ENCODE measurements around the gene HSBP1L1.
"Not testable (repeated sequence)": the region's sequence is repeated elsewhere in the genome, so short reads cannot be mapped to it uniquely, and the experiment has no call there.

The HSBP1L1 gene

GRCh38 chr18:79956276-79956675 lies 8.2 kb upstream of the HSBP1L1 start:
- no peak for DNase-seq
- no peaks in the 10 kb centered on the region for H3K9me3 Mint-ChIP-seq
- H3K4me1 Mint-ChIP-seq (ENCODE audit: low read depth) = peaks cover 18% of the 10 kb centered on the region
- no peak overlapping the region for H3K4me3 Mint-ChIP-seq
- no peaks in the 10 kb centered on the region for H3K36me3 Mint-ChIP-seq (ENCODE audit: low read depth)
- no peaks in the 10 kb centered on the region for H3K27me3 Mint-ChIP-seq
- H3K27ac Mint-ChIP-seq = no peak overlapping the region

- H3K27me3 Mint-ChIP-seq = peaks cover 4% of the 10 kb centered on the region
- peaks cover 35% of the 10 kb centered on the region for H3K4me1 Mint-ChIP-seq (ENCODE audit: low read depth)
Measured at GRCh38 chr18:79958981-79959380, 5.5 kb upstream of the HSBP1L1 start.

GRCh38 chr18:79960161-79960801 lies 4.2 kb upstream of the HSBP1L1 start:
- not testable (repeated sequence) for H3K4me3 Mint-ChIP-seq; H3K36me3 Mint-ChIP-seq (ENCODE audit: low read depth); H3K9me3 Mint-ChIP-seq; DNase-seq; H3K27ac Mint-ChIP-seq; H3K27me3 Mint-ChIP-seq
- peaks cover 34% of the 10 kb centered on the region for H3K4me1 Mint-ChIP-seq (ENCODE audit: low read depth)

More at GRCh38 chr18:79958981-79959380, 5.5 kb upstream of the HSBP1L1 start:
- Mint-ChIP-seq H3K27ac (no peak overlapping the region), H3K9me3 (no peaks in the 10 kb centered on the region), H3K4me3 (no peak overlapping the region), H3K36me3 (ENCODE audit: low read depth) (no peaks in the 10 kb centered on the region)
- no peak for DNase-seq

GRCh38 chr18:79960921-79961526 lies 3.4 kb upstream of the HSBP1L1 start:
- Mint-ChIP-seq H3K27ac (no peak overlapping the region), H3K9me3 (no peaks in the 10 kb centered on the region), H3K4me1 (ENCODE audit: low read depth) (peaks cover 38% of the 10 kb centered on the region), H3K36me3 (ENCODE audit: low read depth) (peaks cover 4% of the 10 kb centered on the region), H3K27me3 (peaks cover 4% of the 10 kb centered on the region), H3K4me3 (no peak overlapping the region)
- DNase-seq = no peak

GRCh38 chr18:79961527-79962291 lies 2.7 kb upstream of the HSBP1L1 start:
- Mint-ChIP-seq H3K4me3 (no peak overlapping the region), H3K27ac (no peak overlapping the region), H3K9me3 (no peaks in the 10 kb centered on the region), H3K4me1 (ENCODE audit: low read depth) (peaks cover 38% of the 10 kb centered on the region), H3K27me3 (peaks cover 4% of the 10 kb centered on the region), H3K36me3 (ENCODE audit: low read depth) (peaks cover 8% of the 10 kb centered on the region)
- DNase-seq = no peak

- H3K27ac Mint-ChIP-seq = no peak overlapping the region
- H3K36me3 Mint-ChIP-seq (ENCODE audit: low read depth) = peaks cover 11% of the 10 kb centered on the region
- H3K4me3 Mint-ChIP-seq = no peak overlapping the region
- H3K27me3 Mint-ChIP-seq = peaks cover 4% of the 10 kb centered on the region
- no peak for DNase-seq
- H3K4me1 Mint-ChIP-seq (ENCODE audit: low read depth) = peaks cover 40% of the 10 kb centered on the region
- no peaks in the 10 kb centered on the region for H3K9me3 Mint-ChIP-seq
Measured at GRCh38 chr18:79962311-79962710, 2.1 kb upstream of the HSBP1L1 start.

GRCh38 chr18:79962835-79963657 lies 1.4 kb upstream of the HSBP1L1 start:
- peak overlapping the region; percentile 36 for H3K4me3 Mint-ChIP-seq
- peaks cover 4% of the 10 kb centered on the region for H3K27me3 Mint-ChIP-seq
- peak; percentile 66 for DNase-seq
- H3K36me3 Mint-ChIP-seq (ENCODE audit: low read depth) = peaks cover 17% of the 10 kb centered on the region
- peak overlapping the region; percentile 63 for H3K27ac Mint-ChIP-seq
- H3K9me3 Mint-ChIP-seq = no peaks in the 10 kb centered on the region
- peaks cover 40% of the 10 kb centered on the region for H3K4me1 Mint-ChIP-seq (ENCODE audit: low read depth)

GRCh38 chr18:79963658-79964329 lies 649 bp upstream of the HSBP1L1 start:
- H3K36me3 Mint-ChIP-seq (ENCODE audit: low read depth) = peaks cover 20% of the 10 kb centered on the region

GRCh38 chr18:79965119-79965902 lies 868 bp downstream of the HSBP1L1 start:
- Mint-ChIP-seq H3K4me1 (ENCODE audit: low read depth) (peaks cover 36% of the 10 kb centered on the region), H3K27ac (peak overlapping the region; percentile 84), H3K36me3 (ENCODE audit: low read depth) (peaks cover 30% of the 10 kb centered on the region), H3K9me3 (no peaks in the 10 kb centered on the region), H3K27me3 (peaks cover 4% of the 10 kb centered on the region), H3K4me3 (peak overlapping the region; percentile 71)
- peak; percentile 51 for DNase-seq

More at GRCh38 chr18:79963658-79964329, 649 bp upstream of the HSBP1L1 start:
- peaks cover 4% of the 10 kb centered on the region for H3K27me3 Mint-ChIP-seq
- peak overlapping the region; percentile 63 for H3K27ac Mint-ChIP-seq
- peak overlapping the region; percentile 36 for H3K4me3 Mint-ChIP-seq
- H3K4me1 Mint-ChIP-seq (ENCODE audit: low read depth) = peaks cover 40% of the 10 kb centered on the region
- DNase-seq = no peak
- no peaks in the 10 kb centered on the region for H3K9me3 Mint-ChIP-seq

GRCh38 chr18:79970419-79971133 lies 6.1 kb downstream of the HSBP1L1 start:
- Mint-ChIP-seq H3K4me1 (ENCODE audit: low read depth) (peaks cover 5% of the 10 kb centered on the region), H3K9me3 (no peaks in the 10 kb centered on the region), H3K4me3 (no peak overlapping the region), H3K36me3 (ENCODE audit: low read depth) (peaks cover 79% of the 10 kb centered on the region), H3K27me3 (no peaks in the 10 kb centered on the region), H3K27ac (no peak overlapping the region)
- DNase-seq = no peak

- Mint-ChIP-seq H3K4me1 (ENCODE audit: low read depth) (peaks cover 4% of the 10 kb centered on the region), H3K4me3 (no peak overlapping the region), H3K27me3 (no peaks in the 10 kb centered on the region), H3K27ac (peak overlapping the region; percentile 8), H3K9me3 (no peaks in the 10 kb centered on the region), H3K36me3 (ENCODE audit: low read depth) (peaks cover 83% of the 10 kb centered on the region)
- no peak for DNase-seq
Measured at GRCh38 chr18:79971211-79971952, 6.9 kb downstream of the HSBP1L1 start.

GRCh38 chr18:79971986-79972385 lies 7.5 kb downstream of the HSBP1L1 start:
- peak overlapping the region; percentile 8 for H3K27ac Mint-ChIP-seq
- no peaks in the 10 kb centered on the region for H3K27me3 Mint-ChIP-seq
- peaks cover 86% of the 10 kb centered on the region for H3K36me3 Mint-ChIP-seq (ENCODE audit: low read depth)
- DNase-seq = no peak
- no peak overlapping the region for H3K4me3 Mint-ChIP-seq
- H3K9me3 Mint-ChIP-seq = no peaks in the 10 kb centered on the region
- peaks cover 4% of the 10 kb centered on the region for H3K4me1 Mint-ChIP-seq (ENCODE audit: low read depth)
